ENCODE measurements around the gene UBE2Q2. TPM values are rescaled to one million over a fixed set of nuclear protein-coding genes. Genes with fewer than 3 reads are reported as not detected.
"Not testable (repeated sequence)": the region's sequence is repeated elsewhere in the genome, so short reads cannot be mapped to it uniquely, and the experiment has no call there.

UBE2Q2 gene
- total RNA-seq: 21.2 TPM
- long read RNA-seq, transcript UBE2Q2-201 (13 exons, 3,130 nt): major isoform, 35 of 75 reads
- long read RNA-seq, transcript UBE2Q2-208 (12 exons, 2,969 nt): minor isoform, 12 of 75 reads
- long read RNA-seq, partial matches to known transcripts: 3 of 75 reads
- long read RNA-seq, other reads (novel, unspliced or antisense): 24 of 75 reads

- peak; percentile 89 for DNase-seq
- intact Hi-C loops (cut with micrococcal nuclease): no loop called here
- ATAC-seq: peak; percentile 75
These were observed at the start of gene UBE2Q2 for GRCh38 chr15:75842722-75843677. Gene UBE2Q2 (plus strand): TSS chr15:75843447. CDS start chr15:75843667, 220 bp downstream.

- ATAC-seq (no peak), DNase-seq (no peak)
- intact Hi-C loops (cut with micrococcal nuclease): no loop called here
These were observed 46.9 kb upstream of the UBE2Q2 start for GRCh38 chr15:75796321-75796720.

DNA sequence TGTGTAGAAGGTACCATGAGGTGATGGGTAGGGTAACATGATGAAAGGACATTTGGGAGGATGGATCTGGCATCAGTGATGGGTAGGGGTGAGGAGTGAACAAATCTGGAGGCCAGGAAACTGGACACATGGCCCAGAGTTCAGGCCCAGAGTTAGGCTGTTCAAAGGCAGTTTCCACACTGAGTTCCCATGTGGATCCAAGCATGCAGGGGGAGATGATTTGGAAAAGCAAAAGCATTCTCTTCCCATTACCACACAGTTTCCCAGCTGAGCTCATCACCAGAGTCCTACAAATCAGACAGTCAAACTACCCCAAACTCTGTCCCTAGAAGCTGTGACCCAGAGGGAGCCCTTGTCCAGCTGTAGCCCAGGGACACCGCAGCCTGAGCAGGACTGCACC is 46.1 kb upstream of the UBE2Q2 start:
- ATAC-seq; intact Hi-C loops (cut with micrococcal nuclease); DNase-seq: not testable (repeated sequence)

GRCh38 chr15:75799190-75799589 is 44.1 kb upstream of the UBE2Q2 start:
- intact Hi-C loops (cut with micrococcal nuclease): no loop called here

GRCh38 chr15:75800409-75800808 is 42.8 kb upstream of the UBE2Q2 start:
- intact Hi-C loops (cut with micrococcal nuclease): loop anchor here (10.0 kb wide), 1 partner anchor 66 kb away; no protein-coding TSS in a partner anchor
- ATAC-seq, DNase-seq: not testable (repeated sequence)

More at GRCh38 chr15:75799190-75799589, 44.1 kb upstream of the UBE2Q2 start:
- ATAC-seq (no peak), DNase-seq (no peak)

DNA sequence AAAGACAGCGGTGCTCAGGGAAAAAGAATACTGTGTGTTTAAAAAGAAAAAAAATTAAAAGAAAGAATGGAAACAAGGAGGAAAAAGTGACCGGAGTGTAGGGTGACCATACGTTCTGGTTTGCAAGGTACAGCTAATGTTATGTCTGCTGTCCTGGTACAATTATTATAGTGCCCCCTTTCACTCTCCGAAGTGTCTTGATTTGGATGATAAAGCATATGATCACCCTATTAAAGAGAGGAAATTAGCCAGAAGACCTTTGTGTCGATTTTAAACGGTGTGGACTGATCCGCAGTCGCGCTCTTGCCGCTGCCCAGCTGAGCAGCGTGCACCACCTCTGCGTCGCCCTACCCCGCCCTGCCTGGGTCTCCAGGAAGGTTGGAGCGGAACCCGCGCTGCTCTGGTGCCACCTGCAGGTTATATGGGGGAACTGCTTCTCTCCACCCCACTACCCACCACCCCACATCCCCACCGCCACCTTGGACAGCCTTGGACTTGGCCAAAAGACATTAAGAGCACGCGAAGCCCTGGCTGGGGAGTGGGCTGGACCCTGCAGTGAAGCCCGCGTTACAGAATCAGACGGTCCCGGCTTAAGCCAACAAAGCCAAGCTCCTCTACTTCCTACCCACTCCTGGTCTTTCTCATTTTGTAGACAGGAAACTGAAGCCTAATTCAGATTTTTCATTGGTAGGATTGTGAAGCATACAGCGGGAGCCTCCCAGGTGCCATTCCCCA is 41.2 kb upstream of the UBE2Q2 start:
- peak; percentile 88 for DNase-seq
- intact Hi-C loops (cut with micrococcal nuclease): loop anchor here (10.0 kb wide), 1 partner anchor 67 kb away; no protein-coding TSS in a partner anchor
- ATAC-seq: peak; percentile 98

GRCh38 chr15:75807486-75807885 is 35.8 kb upstream of the UBE2Q2 start:
- intact Hi-C loops (cut with micrococcal nuclease): loop anchor here (10.0 kb wide), 1 partner anchor 73 kb away; no protein-coding TSS in a partner anchor
- ATAC-seq, DNase-seq: not testable (repeated sequence)

GRCh38 chr15:75808009-75808408 is 35.2 kb upstream of the UBE2Q2 start:
- ATAC-seq, DNase-seq: not testable (repeated sequence)
- intact Hi-C loops (cut with micrococcal nuclease): loop anchor here (10.0 kb wide), 1 partner anchor 73 kb away; no protein-coding TSS in a partner anchor

DNA sequence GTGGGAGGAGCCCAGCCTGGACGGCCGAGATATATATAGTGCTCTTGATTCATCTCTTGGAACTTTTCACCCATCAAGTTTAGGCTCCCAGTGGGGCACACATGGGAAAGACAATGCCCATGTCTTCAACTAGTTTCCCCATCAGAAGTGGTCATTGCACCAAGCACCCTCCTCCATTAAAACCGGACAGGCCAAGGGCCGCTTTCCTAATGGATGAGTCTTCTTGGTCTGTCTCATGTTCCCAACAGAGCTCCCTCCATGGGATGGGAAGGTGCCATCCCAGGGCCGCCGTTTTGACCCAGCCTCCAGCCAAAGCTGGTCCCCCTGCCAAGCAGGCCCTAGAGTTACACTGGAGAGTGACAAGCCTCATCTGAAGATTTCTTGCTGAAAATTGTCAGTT is 34.7 kb upstream of the UBE2Q2 start:
- intact Hi-C loops (cut with micrococcal nuclease): loop anchor here (10.0 kb wide), 1 partner anchor 74 kb away; no protein-coding TSS in a partner anchor
- ATAC-seq: no peak
- no peak for DNase-seq

GRCh38 chr15:75809986-75810750 is 33.1 kb upstream of the UBE2Q2 start:
- intact Hi-C loops (cut with micrococcal nuclease): loop anchor here (10.0 kb wide), 1 partner anchor 75 kb away; no protein-coding TSS in a partner anchor
- ATAC-seq (peak; percentile 53), DNase-seq (no peak)

- intact Hi-C loops (cut with micrococcal nuclease): no loop called here
- ATAC-seq (no peak), DNase-seq (no peak)
These were observed 32.3 kb upstream of the UBE2Q2 start for GRCh38 chr15:75810874-75811498.

DNA sequence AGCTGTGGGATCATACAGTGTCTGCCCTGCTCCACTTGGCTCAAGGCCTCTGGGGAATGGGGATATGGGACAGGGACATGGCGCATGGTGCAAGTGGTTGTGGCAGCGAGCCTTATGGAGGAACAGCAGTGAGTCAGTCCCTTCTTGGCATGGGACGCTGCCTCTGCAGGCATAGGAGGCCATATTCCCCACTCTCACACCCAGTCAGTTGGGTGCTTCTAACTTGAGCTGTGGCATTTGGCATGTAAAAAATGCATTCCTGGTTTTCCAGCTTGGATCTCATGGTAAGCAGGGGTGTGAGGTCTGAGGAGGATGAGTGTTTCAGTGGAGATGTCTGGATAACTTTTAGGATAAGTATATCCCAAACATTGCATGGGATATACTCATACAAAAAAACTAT is 31.6 kb upstream of the UBE2Q2 start:
- intact Hi-C loops (cut with micrococcal nuclease): no loop called here
- DNase-seq: no peak
- ATAC-seq: no peak

GRCh38 chr15:75814794-75815193 is 28.5 kb upstream of the UBE2Q2 start:
- ATAC-seq (no peak), DNase-seq (no peak)
- intact Hi-C loops (cut with micrococcal nuclease): no loop called here

- ATAC-seq: no peak
- intact Hi-C loops (cut with micrococcal nuclease): no loop called here
- DNase-seq: no peak
These were observed 27.2 kb upstream of the UBE2Q2 start for GRCh38 chr15:75815811-75816719.

GRCh38 chr15:75817138-75817935 is 25.9 kb upstream of the UBE2Q2 start:
- DNase-seq (no peak), ATAC-seq (no peak)
- intact Hi-C loops (cut with micrococcal nuclease): no loop called here

- intact Hi-C loops (cut with micrococcal nuclease): no loop called here
- ATAC-seq (no peak), DNase-seq (no peak)
These were observed 23.0 kb upstream of the UBE2Q2 start for GRCh38 chr15:75820206-75820605.

All from left ventricle myocardium superior (tissue), 1 donor.